Measurements from ENCODE around the gene TNRC6C.

TNRC6C gene

GRCh38 chr17:78046923-78047322 lies 88.4 kb downstream of the TNRC6C start:
- Histone ChIP-seq H3K9ac (ENCODE audit: low read depth, low read length) (no peak overlapping the region), H4K20me1 (ENCODE audit: insufficient read depth, low read length) (peaks cover 14% of the 10 kb centered on the region; the same call in 1 of the 2 replicates), H3K36me3 (ENCODE audit: insufficient read depth, low read length) (peaks cover 69% of the 10 kb centered on the region), H3K4me1 (ENCODE audit: insufficient read depth, low read length) (no peaks in the 10 kb centered on the region), H3K27ac (ENCODE audit: low read length) (no peak overlapping the region), H2AFZ (ENCODE audit: low read depth, low read length) (no peak overlapping the region), H3K4me2 (ENCODE audit: insufficient read depth, low read length) (no peak overlapping the region), H3K79me2 (ENCODE audit: insufficient read depth, low read length) (peaks cover 49% of the 10 kb centered on the region), H3K4me3 (ENCODE audit: low read depth in 1 of 2, low read length in 2 of 2) (no peak overlapping the region), H3K27me3 (ENCODE audit: insufficient read depth, low read length, poor library complexity) (no peaks in the 10 kb centered on the region), H3K9me3 (ENCODE audit: insufficient read depth, low read length, severe bottlenecking) (no peaks in the 10 kb centered on the region)
- DNase-seq (no peak), ATAC-seq (ENCODE audit: insufficient read depth, low read depth) (no peak)
- TF ChIP-seq CTCF (IDR thresholded peaks at IDR 0.05; ENCODE audit: borderline replicate concordance, extremely low read depth, low read length, poor library complexity, severe bottlenecking) (no peak), EZH2 (IDR thresholded peaks at IDR 0.05; ENCODE audit: borderline replicate concordance, low read depth, low read length, severe bottlenecking) (no peak)

- TF ChIP-seq EZH2 (IDR thresholded peaks at IDR 0.05; ENCODE audit: borderline replicate concordance, low read depth, low read length, severe bottlenecking) (no peak), CTCF (IDR thresholded peaks at IDR 0.05; ENCODE audit: borderline replicate concordance, extremely low read depth, low read length, poor library complexity, severe bottlenecking) (no peak)
- Histone ChIP-seq H3K27ac (ENCODE audit: low read length) (no peak overlapping the region), H3K4me3 (ENCODE audit: low read depth in 1 of 2, low read length in 2 of 2) (no peak overlapping the region), H4K20me1 (ENCODE audit: insufficient read depth, low read length) (peaks cover 12% of the 10 kb centered on the region; the same call in 1 of the 2 replicates), H3K9me3 (ENCODE audit: insufficient read depth, low read length, severe bottlenecking) (no peaks in the 10 kb centered on the region), H3K27me3 (ENCODE audit: insufficient read depth, low read length, poor library complexity) (no peaks in the 10 kb centered on the region), H3K9ac (ENCODE audit: low read depth, low read length) (no peak overlapping the region), H3K4me2 (ENCODE audit: insufficient read depth, low read length) (no peak overlapping the region), H3K36me3 (ENCODE audit: insufficient read depth, low read length) (peaks cover 69% of the 10 kb centered on the region), H3K79me2 (ENCODE audit: insufficient read depth, low read length) (peaks cover 37% of the 10 kb centered on the region), H2AFZ (ENCODE audit: low read depth, low read length) (no peak overlapping the region), H3K4me1 (ENCODE audit: insufficient read depth, low read length) (no peaks in the 10 kb centered on the region)
- no peak for DNase-seq
- no peak for ATAC-seq (ENCODE audit: insufficient read depth, low read depth)
These were observed 90.1 kb downstream of the TNRC6C start for GRCh38 chr17:78048346-78049292.

GRCh38 chr17:78049609-78050008 lies 91.1 kb downstream of the TNRC6C start:
- no peaks in the 10 kb centered on the region for H3K9me3 ChIP-seq (ENCODE audit: insufficient read depth, low read length, severe bottlenecking)
- ATAC-seq (ENCODE audit: insufficient read depth, low read depth), result no peak
- no peak overlapping the region for H2AFZ ChIP-seq (ENCODE audit: low read depth, low read length)
- H3K4me2 ChIP-seq (ENCODE audit: insufficient read depth, low read length), result no peak overlapping the region
- H4K20me1 ChIP-seq (ENCODE audit: insufficient read depth, low read length), result peaks cover 16% of the 10 kb centered on the region; the same call in 1 of the 2 replicates
- no peak for DNase-seq
- no peak overlapping the region for H3K4me3 ChIP-seq (ENCODE audit: low read depth in 1 of 2, low read length in 2 of 2)
- no peak overlapping the region for H3K9ac ChIP-seq (ENCODE audit: low read depth, low read length)
- no peaks in the 10 kb centered on the region for H3K27me3 ChIP-seq (ENCODE audit: insufficient read depth, low read length, poor library complexity)
- peaks cover 33% of the 10 kb centered on the region for H3K79me2 ChIP-seq (ENCODE audit: insufficient read depth, low read length)
- peaks cover 69% of the 10 kb centered on the region for H3K36me3 ChIP-seq (ENCODE audit: insufficient read depth, low read length)
- no peak overlapping the region for H3K27ac ChIP-seq (ENCODE audit: low read length)
- TF ChIP-seq CTCF (IDR thresholded peaks at IDR 0.05; ENCODE audit: borderline replicate concordance, extremely low read depth, low read length, poor library complexity, severe bottlenecking), result no peak
- TF ChIP-seq EZH2 (IDR thresholded peaks at IDR 0.05; ENCODE audit: borderline replicate concordance, low read depth, low read length, severe bottlenecking), result no peak
- H3K4me1 ChIP-seq (ENCODE audit: insufficient read depth, low read length), result no peaks in the 10 kb centered on the region
